GM21360 (cell line): ENCODE results near the gene NT5M.
"Not testable (repeated sequence)": the region's sequence is repeated elsewhere in the genome, so short reads cannot be mapped to it uniquely, and the experiment has no call there.

Experiments used
- ATAC-seq: cut with Tn5 transposase; IDR thresholded peaks from one replicate; pipeline ENCODE4 v1.9.1; 2021; ENCODE audit warnings: mild to moderate bottlenecking, moderate library complexity; ENCODE audit not compliant: unreplicated experiment

The NT5M gene

GRCh38 chr17:17300624-17301568 is 2.3 kb upstream of the NT5M start:
- ATAC-seq: no peak

GRCh38 chr17:17301659-17302058 is 1.5 kb upstream of the NT5M start:
- not testable (repeated sequence) for ATAC-seq

GRCh38 chr17:17303847-17304490 is 796 bp downstream of the NT5M start:
- no peak for ATAC-seq

GRCh38 chr17:17304521-17304985 is 1.4 kb downstream of the NT5M start:
- no peak for ATAC-seq

- ATAC-seq: peak; percentile 53
Measured at GRCh38 chr17:17305281-17305801, 2.2 kb downstream of the NT5M start.

- ATAC-seq: no peak
Measured at GRCh38 chr17:17309356-17309755, 6.2 kb downstream of the NT5M start.

- ATAC-seq: no peak
Measured at GRCh38 chr17:17313350-17313991, 10.3 kb downstream of the NT5M start.

- no peak for ATAC-seq
Measured at GRCh38 chr17:17314501-17315071, 11.4 kb downstream of the NT5M start.

GRCh38 chr17:17315142-17315821 is 12.1 kb downstream of the NT5M start:
- no peak for ATAC-seq

- ATAC-seq: no peak
Measured at GRCh38 chr17:17320188-17320910, 17.2 kb downstream of the NT5M start.

- no peak for ATAC-seq
Measured at GRCh38 chr17:17320911-17321220, 17.7 kb downstream of the NT5M start.

- ATAC-seq: no peak
Measured at GRCh38 chr17:17321356-17322025, 18.3 kb downstream of the NT5M start.

GRCh38 chr17:17322516-17323510 is 19.6 kb downstream of the NT5M start:
- no peak for ATAC-seq

GRCh38 chr17:17324616-17325015 is 21.4 kb downstream of the NT5M start:
- ATAC-seq: no peak

- no peak for ATAC-seq
Measured at GRCh38 chr17:17325228-17325627, 22.1 kb downstream of the NT5M start.

GRCh38 chr17:17325816-17326215 is 22.6 kb downstream of the NT5M start:
- no peak for ATAC-seq

GRCh38 chr17:17326275-17326875 is 23.2 kb downstream of the NT5M start:
- ATAC-seq: no peak

- no peak for ATAC-seq
Measured at GRCh38 chr17:17328251-17328650, 25.1 kb downstream of the NT5M start.
